DND-41 (cell line): ENCODE measurements around the gene ACACA.

Source experiments
- EZH2 ChIP-seq: IDR thresholded peaks from 3 replicates; pipeline ENCODE4 v1.6.1; 2012; ENCODE audit warnings: borderline replicate concordance, low read depth, mild to moderate bottlenecking, moderate library complexity, low read length, inconsistent platforms; ENCODE audit not compliant: severe bottlenecking
- TF ChIP-seq, protein P1 (sequence below): IDR thresholded peaks from 2 replicates; pipeline ENCODE4 v1.5.1; 2012; ENCODE audit warnings: borderline replicate concordance, low read length, moderate library complexity, mild to moderate bottlenecking; ENCODE audit not compliant: poor library complexity, severe bottlenecking; ENCODE audit errors: extremely low read depth

DNA sequence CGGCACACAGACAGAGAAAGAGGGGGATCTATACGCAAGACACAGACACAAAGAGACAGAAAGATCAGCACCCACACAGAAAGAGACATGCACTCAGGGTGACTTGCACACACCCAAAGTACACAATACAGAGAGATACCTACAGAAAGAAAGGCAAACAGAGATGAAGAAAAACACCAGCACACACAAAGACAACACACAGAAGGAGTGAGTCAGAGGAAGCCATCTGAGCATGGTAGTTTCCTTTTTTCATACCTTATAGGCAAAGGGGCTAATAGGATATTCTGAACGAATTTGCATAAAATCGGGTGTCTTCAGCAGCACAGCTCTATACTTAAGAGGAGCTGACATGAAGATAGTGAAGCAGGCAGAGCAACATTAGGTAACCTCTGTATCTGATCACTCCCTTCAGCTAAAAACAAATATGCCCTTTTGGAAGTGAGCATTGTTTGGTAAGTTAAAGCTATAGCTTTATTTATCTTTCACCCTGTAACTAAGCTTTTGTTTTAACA is 259.3 kb downstream of the ACACA start:
- TF ChIP-seq, protein P1, sequence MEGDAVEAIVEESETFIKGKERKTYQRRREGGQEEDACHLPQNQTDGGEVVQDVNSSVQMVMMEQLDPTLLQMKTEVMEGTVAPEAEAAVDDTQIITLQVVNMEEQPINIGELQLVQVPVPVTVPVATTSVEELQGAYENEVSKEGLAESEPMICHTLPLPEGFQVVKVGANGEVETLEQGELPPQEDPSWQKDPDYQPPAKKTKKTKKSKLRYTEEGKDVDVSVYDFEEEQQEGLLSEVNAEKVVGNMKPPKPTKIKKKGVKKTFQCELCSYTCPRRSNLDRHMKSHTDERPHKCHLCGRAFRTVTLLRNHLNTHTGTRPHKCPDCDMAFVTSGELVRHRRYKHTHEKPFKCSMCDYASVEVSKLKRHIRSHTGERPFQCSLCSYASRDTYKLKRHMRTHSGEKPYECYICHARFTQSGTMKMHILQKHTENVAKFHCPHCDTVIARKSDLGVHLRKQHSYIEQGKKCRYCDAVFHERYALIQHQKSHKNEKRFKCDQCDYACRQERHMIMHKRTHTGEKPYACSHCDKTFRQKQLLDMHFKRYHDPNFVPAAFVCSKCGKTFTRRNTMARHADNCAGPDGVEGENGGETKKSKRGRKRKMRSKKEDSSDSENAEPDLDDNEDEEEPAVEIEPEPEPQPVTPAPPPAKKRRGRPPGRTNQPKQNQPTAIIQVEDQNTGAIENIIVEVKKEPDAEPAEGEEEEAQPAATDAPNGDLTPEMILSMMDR: no peak
- TF ChIP-seq EZH2: no peak
